Stimulated activated CD8-positive, alpha-beta memory T cell treated with anti-CD3 and anti-CD28 coated beads, Interleukin-2, amount 100 ng/mL, for 1 hour (primary cell): Measurements from ENCODE around the gene FOS.

Source experiments
- DNase-seq, 2 donors: peaks; one replicate each; pipeline ENCODE4 v3.0.0-alpha.2; 2020; ENCODE audit warnings: low read depth in 2 of 2

Gene FOS

DNA sequence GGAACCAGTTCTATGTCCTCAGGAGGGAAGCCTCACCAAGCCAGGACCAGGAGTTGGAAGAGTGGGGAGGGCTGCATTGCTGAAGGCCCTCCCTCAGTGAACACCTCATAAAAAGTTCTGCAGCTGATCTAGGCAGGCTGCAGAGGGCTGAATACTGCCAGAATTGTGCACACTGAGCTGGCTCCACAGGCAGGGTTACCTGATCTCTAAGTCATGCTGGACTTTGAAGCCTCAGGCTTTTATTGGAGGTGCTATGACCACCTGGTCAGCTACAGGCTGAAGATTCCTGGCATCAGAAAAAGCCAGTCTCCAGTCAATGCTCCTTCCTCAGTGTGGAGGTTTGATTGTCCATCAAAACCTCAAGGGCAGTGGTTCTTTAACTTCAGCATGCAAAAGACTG, 39.7 kb downstream of the FOS start:
- DNase-seq = no peak

- no peak for DNase-seq
These were observed 40.4 kb downstream of the FOS start for GRCh38 chr14:75319021-75319420.

DNA sequence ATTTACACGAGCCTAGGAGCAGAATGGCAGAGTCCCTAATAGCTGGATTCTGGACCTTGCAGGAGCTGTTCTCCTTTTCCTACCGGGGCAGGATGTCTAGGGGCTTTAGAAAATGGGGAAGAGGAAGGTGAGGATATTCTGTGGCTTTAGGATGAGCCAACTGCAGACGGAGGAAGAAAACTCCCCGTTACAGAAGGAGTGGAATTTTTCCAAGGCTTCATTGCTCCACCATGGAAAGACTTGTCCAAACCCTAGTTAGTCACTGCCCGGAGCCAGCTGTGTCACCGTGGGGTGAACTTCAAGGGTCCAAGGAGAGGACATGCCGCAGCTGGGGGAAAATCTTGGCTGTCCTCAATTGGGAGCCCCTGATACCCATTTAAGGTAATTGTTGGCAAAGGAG, 41.6 kb downstream of the FOS start:
- no peak for DNase-seq

- DNase-seq = no peak
These were observed 44.1 kb downstream of the FOS start for GRCh38 chr14:75322746-75323145.

DNA sequence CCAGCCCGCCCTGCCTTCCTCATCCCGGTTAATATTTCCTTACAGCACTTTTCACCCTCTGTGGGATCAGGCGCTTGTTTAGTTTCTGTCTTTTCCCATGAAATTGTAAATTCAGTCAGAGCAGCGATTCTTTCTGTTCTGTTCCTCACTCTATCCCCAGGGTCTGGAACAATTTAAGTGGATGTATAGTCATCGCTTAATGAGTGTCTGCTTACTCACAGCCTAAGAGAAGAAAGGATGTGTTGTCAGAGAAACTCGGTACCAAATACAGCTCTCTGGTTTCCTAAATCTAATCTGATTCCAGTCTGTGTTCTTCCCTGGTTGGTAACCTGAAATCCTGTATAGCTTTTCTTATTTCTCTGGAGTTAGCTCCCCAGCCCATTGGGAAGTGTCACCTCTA, 44.9 kb downstream of the FOS start:
- DNase-seq = no peak

GRCh38 chr14:75328558-75329155, 50.0 kb downstream of the FOS start:
- DNase-seq = no peak

- DNase-seq = no peak
These were observed 50.7 kb downstream of the FOS start for GRCh38 chr14:75329369-75329768.

- no peak for DNase-seq
These were observed 52.8 kb downstream of the FOS start for GRCh38 chr14:75331471-75331870.
